ENCODE results near the gene ACBD7.
A peak's percentile ranks its signal among the peaks of the same experiment; 100 is the strongest.

ACBD7 gene

DNA sequence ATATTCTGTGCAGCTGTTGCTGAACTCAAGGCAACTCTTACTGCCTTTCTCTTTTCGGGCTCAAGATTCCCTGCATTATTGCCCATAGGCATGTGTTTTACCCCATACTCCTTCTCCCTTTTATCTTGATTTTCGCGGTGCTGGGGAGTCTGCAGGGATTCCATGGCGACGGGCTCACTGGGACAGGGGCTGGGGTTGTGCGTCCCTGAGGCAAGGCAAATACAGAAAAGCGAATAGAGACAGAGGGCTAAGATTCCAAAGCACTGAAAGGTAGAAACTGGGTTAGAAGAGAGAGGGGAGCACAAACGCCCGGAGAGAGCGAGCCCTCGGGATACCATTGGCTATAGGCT lies 8.1 kb upstream of the ACBD7 start:
- Histone ChIP-seq H3K27ac (ENCODE audit: low read depth, low read length) (peak overlapping the region; percentile 94), H3K36me3 (ENCODE audit: control insufficient read depth in 5 of 5, insufficient read depth in 5 of 5, low read length in 5 of 5) (peaks cover 0 to 4% (median 3%) of the 10 kb centered on the region in 5 donors), H3K9ac (ENCODE audit: low read length in 5 of 5) (peak overlapping the region in 4 of 5 donors; percentile 85 to 94 (median 93)), H3K4me1 (ENCODE audit: control insufficient read depth in 5 of 5, insufficient read depth in 5 of 5, low read length in 5 of 5) (peaks cover 0 to 35% (median 28%) of the 10 kb centered on the region in 5 donors), H3K9me3 (ENCODE audit: control insufficient read depth in 5 of 5, low read length in 5 of 5) (no peaks in the 10 kb centered on the region), H3K4me3 (ENCODE audit: low read depth in 1 of 5, low read length in 5 of 5) (peak overlapping the region; percentile 85 to 93 (median 89)), H3K27me3 (ENCODE audit: control insufficient read depth in 5 of 5, insufficient read depth in 4 of 5, low read length in 5 of 5) (no peaks in the 10 kb centered on the region)

DNA sequence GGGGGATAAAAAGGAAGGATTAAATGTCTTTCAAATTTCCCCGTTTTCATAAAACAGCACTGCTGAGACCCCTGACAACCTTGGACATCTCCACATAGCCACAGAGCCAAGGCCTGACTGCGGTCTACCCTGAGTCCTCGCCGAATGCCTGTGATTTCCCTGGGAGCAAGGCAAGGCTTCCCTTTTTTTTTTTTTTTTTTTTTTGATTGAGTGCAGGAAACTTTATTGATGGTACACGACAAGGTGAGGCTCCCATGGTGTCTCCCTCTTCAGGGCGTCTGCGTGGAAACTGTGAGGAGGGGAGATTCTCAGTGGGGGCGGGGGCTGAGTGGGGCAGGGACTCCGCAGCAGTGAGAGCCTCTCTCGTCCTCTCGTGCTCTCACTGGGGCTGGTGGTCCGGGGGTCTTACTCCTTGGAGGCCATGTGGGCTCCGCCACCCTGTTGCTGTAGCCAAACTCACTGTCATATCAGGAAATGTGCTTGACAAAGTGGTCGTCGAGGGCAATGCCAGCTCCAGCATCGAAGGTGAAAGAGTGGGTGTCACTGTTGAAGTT lies 4.4 kb upstream of the ACBD7 start:
- Histone ChIP-seq H3K9ac (ENCODE audit: low read length in 5 of 5) (no peak overlapping the region), H3K27me3 (ENCODE audit: control insufficient read depth in 5 of 5, insufficient read depth in 4 of 5, low read length in 5 of 5) (no peaks in the 10 kb centered on the region), H3K36me3 (ENCODE audit: control insufficient read depth in 5 of 5, insufficient read depth in 5 of 5, low read length in 5 of 5) (no peaks in the 10 kb centered on the region), H3K4me1 (ENCODE audit: control insufficient read depth in 5 of 5, insufficient read depth in 5 of 5, low read length in 5 of 5) (peaks cover 0 to 24% (median 23%) of the 10 kb centered on the region in 5 donors), H3K27ac (ENCODE audit: low read depth, low read length) (no peak overlapping the region), H3K4me3 (ENCODE audit: low read depth in 1 of 5, low read length in 5 of 5) (no peak overlapping the region), H3K9me3 (ENCODE audit: control insufficient read depth in 5 of 5, low read length in 5 of 5) (no peaks in the 10 kb centered on the region)

DNA sequence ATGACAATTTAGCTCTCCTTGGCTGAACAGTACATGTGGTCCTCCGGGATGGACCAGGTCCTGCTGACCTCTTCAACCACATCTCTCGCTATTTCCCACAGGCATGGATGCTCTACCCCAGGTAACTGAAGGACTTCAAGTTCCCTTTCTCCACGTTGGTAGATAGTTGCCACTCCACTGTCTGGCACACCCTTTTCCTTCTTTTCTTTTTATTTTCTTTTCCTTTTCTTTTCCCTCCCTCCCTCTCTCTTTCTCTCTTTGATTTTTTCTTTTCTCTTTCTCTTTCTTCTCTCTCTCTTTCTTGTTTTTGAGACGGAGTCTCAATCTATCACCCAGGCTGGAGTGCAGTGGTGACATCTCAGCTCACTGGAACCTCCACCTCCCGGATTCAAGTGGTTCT lies 2.8 kb upstream of the ACBD7 start:
- H3K27ac ChIP-seq (ENCODE audit: low read depth, low read length), result no peak overlapping the region
- H3K36me3 ChIP-seq (ENCODE audit: control insufficient read depth in 5 of 5, insufficient read depth in 5 of 5, low read length in 5 of 5), result no peaks in the 10 kb centered on the region
- H3K9ac ChIP-seq (ENCODE audit: low read length in 5 of 5), result no peak overlapping the region
- no peaks in the 10 kb centered on the region for H3K27me3 ChIP-seq (ENCODE audit: control insufficient read depth in 5 of 5, insufficient read depth in 4 of 5, low read length in 5 of 5)
- H3K9me3 ChIP-seq (ENCODE audit: control insufficient read depth in 5 of 5, low read length in 5 of 5), result no peaks in the 10 kb centered on the region
- H3K4me3 ChIP-seq (ENCODE audit: low read depth in 1 of 5, low read length in 5 of 5), result no peak overlapping the region
- peaks cover 0 to 15% (median 12%) of the 10 kb centered on the region in 5 donors for H3K4me1 ChIP-seq (ENCODE audit: control insufficient read depth in 5 of 5, insufficient read depth in 5 of 5, low read length in 5 of 5)

DNA sequence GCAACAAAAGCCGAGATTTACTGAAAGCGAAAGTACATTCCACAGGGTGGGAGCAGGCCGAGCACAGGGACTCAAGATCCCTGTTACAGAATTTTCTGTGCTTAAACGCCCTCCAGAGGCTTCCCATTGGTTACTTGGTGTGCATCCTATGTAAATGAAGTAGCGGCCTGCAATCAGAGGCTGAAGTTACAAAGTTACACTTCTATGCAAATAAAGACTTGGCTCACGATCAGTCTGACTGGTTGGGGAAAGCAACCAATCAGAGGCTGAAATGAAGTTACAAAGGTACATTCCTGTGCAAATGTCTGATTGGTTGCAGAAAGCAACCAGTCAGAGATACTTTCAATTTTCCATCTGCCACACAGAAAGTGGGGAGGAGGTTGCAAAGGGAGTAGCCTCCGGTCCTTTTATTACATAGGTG lies 4.1 kb downstream of the ACBD7 start:
- peak overlapping the region in 4 of 5 donors; percentile 28 to 72 (median 53) for H3K9ac ChIP-seq (ENCODE audit: low read length in 5 of 5)
- no peak overlapping the region for H3K27ac ChIP-seq (ENCODE audit: low read depth, low read length)

DNA sequence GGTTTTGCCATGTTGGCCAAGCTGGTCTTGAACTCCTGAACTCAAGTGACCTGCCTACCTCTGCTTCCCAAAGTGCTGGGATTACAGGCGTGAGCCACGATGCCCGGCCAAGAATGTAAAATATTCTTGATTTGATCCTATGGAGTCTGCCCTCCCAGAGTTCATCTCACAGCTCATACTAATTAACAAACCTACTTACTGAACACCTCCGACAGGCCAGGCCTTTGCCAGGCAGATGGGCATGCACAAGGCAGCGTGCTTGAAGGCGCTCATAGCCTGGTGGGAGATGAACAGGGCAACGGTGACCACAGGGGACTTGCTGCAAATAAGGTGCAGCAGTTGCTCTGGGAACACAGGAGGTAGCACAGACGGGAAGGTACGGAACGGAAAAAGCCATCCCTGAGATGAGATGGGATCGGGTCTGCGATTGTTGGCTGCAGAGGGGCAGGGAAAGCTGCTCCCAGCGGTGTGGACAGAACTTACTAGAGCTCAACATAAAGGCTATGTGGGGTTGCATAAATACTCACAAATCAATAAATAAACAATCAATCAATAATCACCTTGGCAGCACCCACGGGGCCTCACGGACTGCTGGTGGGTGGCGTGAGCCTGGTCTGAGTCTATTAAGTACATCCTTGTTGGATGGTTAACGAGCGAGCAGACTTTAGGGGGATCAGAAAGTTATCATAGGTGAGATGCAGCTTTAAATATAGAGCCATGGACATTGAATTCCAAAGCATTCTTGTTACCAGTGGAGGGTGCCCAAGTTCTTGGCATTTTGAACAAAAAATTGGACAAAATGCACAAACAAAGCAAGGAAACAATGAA lies 4.7 kb downstream of the ACBD7 start:
- no peaks in the 10 kb centered on the region for H3K27me3 ChIP-seq (ENCODE audit: control insufficient read depth in 5 of 5, insufficient read depth in 4 of 5, low read length in 5 of 5)
- H3K27ac ChIP-seq (ENCODE audit: low read depth, low read length), result no peak overlapping the region
- peaks cover 2 to 25% (median 18%) of the 10 kb centered on the region in 5 donors for H3K4me1 ChIP-seq (ENCODE audit: control insufficient read depth in 5 of 5, insufficient read depth in 5 of 5, low read length in 5 of 5)
- H3K4me3 ChIP-seq (ENCODE audit: low read depth in 1 of 5, low read length in 5 of 5), result peak overlapping the region; percentile 47 to 81 (median 58)
- no peaks in the 10 kb centered on the region for H3K36me3 ChIP-seq (ENCODE audit: control insufficient read depth in 5 of 5, insufficient read depth in 5 of 5, low read length in 5 of 5)
- H3K9me3 ChIP-seq (ENCODE audit: control insufficient read depth in 5 of 5, low read length in 5 of 5), result no peaks in the 10 kb centered on the region
- peak overlapping the region in 4 of 5 donors; percentile 28 to 72 (median 53) for H3K9ac ChIP-seq (ENCODE audit: low read length in 5 of 5)

More for the DNA sequence above, 4.1 kb downstream of the ACBD7 start:
- peak overlapping the region; percentile 47 to 81 (median 58) for H3K4me3 ChIP-seq (ENCODE audit: low read depth in 1 of 5, low read length in 5 of 5)
- peaks cover 2 to 26% (median 18%) of the 10 kb centered on the region in 5 donors for H3K4me1 ChIP-seq (ENCODE audit: control insufficient read depth in 5 of 5, insufficient read depth in 5 of 5, low read length in 5 of 5)
- no peaks in the 10 kb centered on the region for H3K36me3 ChIP-seq (ENCODE audit: control insufficient read depth in 5 of 5, insufficient read depth in 5 of 5, low read length in 5 of 5)
- H3K27me3 ChIP-seq (ENCODE audit: control insufficient read depth in 5 of 5, insufficient read depth in 4 of 5, low read length in 5 of 5), result no peaks in the 10 kb centered on the region
- no peaks in the 10 kb centered on the region for H3K9me3 ChIP-seq (ENCODE audit: control insufficient read depth in 5 of 5, low read length in 5 of 5)

DNA sequence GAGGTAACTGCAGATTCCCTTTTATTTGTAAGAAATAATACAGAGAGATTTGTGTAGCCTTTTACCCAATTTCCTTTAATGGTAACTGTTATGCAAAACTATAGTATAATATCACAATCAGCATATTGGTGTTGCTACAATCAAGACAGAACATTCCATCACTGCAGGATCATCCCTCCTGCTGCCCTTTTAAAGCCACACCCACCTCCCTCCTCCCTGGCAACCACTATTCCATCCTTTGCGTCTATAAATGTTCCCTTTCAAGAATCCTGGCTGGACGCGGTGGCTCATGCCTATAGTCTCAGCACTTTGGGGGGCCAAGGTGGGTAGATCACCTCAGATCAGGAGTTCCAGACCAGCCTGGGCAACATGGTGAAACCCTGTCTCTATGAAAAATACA lies 13.2 kb downstream of the ACBD7 start:
- Histone ChIP-seq H3K27ac (ENCODE audit: low read depth, low read length) (no peak overlapping the region), H3K4me1 (ENCODE audit: control insufficient read depth in 5 of 5, insufficient read depth in 5 of 5, low read length in 5 of 5) (no peaks in the 10 kb centered on the region), H3K9me3 (ENCODE audit: control insufficient read depth in 5 of 5, low read length in 5 of 5) (no peaks in the 10 kb centered on the region), H3K36me3 (ENCODE audit: control insufficient read depth in 5 of 5, insufficient read depth in 5 of 5, low read length in 5 of 5) (no peaks in the 10 kb centered on the region), H3K27me3 (ENCODE audit: control insufficient read depth in 5 of 5, insufficient read depth in 4 of 5, low read length in 5 of 5) (no peaks in the 10 kb centered on the region), H3K4me3 (ENCODE audit: low read depth in 1 of 5, low read length in 5 of 5) (no peak overlapping the region), H3K9ac (ENCODE audit: low read length in 5 of 5) (no peak overlapping the region)

DNA sequence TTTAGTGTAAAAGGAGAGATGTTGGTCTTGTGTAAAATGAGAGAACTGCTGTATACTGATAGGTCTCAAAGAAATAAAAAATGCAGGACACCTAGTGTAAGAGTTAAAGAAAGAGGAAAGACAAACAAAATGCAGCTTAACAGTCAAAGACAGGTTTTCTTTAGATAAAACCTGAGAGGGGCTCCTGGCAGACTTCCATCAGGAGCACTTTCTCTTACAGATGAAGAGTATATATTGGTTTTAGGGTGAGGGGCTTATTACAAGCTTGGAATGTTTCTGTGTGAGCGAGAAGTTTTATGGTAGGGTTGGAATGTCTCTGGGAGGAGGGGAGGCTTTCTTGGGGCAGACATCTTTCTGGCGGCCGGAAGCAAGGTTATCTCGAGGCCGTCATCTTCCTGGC lies 16.2 kb downstream of the ACBD7 start:
- Histone ChIP-seq H3K36me3 (ENCODE audit: control insufficient read depth in 5 of 5, insufficient read depth in 5 of 5, low read length in 5 of 5) (no peaks in the 10 kb centered on the region), H3K27me3 (ENCODE audit: control insufficient read depth in 5 of 5, insufficient read depth in 4 of 5, low read length in 5 of 5) (no peaks in the 10 kb centered on the region), H3K4me3 (ENCODE audit: low read depth in 1 of 5, low read length in 5 of 5) (no peak overlapping the region), H3K27ac (ENCODE audit: low read depth, low read length) (no peak overlapping the region), H3K4me1 (ENCODE audit: control insufficient read depth in 5 of 5, insufficient read depth in 5 of 5, low read length in 5 of 5) (no peaks in the 10 kb centered on the region), H3K9ac (ENCODE audit: low read length in 5 of 5) (no peak overlapping the region), H3K9me3 (ENCODE audit: control insufficient read depth in 5 of 5, low read length in 5 of 5) (no peaks in the 10 kb centered on the region)

DNA sequence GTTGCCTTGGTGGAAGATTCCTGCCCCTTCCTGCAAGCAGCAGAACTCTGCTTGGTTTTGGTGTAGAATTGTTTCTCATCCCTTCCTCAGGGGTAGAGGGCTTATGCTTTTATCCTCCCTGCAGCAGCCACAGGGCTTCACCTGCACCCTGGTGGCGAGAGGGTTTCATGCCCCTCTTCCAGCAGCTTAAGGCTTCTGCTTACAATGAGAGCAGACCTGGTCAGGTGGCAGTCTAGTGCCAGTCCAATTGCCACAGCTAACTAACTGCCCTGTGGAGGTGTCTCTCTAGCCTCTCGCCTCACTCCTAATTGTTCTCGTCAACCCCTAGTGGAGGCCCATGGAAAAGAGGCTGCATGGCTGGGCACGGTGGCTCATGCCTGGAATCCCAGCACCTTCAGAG lies 19.3 kb downstream of the ACBD7 start:
- no peak overlapping the region for H3K4me3 ChIP-seq (ENCODE audit: low read depth in 1 of 5, low read length in 5 of 5)
- H3K9me3 ChIP-seq (ENCODE audit: control insufficient read depth in 5 of 5, low read length in 5 of 5), result peaks cover 2 to 9% (median 6%) of the 10 kb centered on the region in 5 donors
- H3K36me3 ChIP-seq (ENCODE audit: control insufficient read depth in 5 of 5, insufficient read depth in 5 of 5, low read length in 5 of 5), result no peaks in the 10 kb centered on the region
- no peaks in the 10 kb centered on the region for H3K27me3 ChIP-seq (ENCODE audit: control insufficient read depth in 5 of 5, insufficient read depth in 4 of 5, low read length in 5 of 5)
- H3K9ac ChIP-seq (ENCODE audit: low read length in 5 of 5), result no peak overlapping the region
- H3K27ac ChIP-seq (ENCODE audit: low read depth, low read length), result no peak overlapping the region
- no peaks in the 10 kb centered on the region for H3K4me1 ChIP-seq (ENCODE audit: control insufficient read depth in 5 of 5, insufficient read depth in 5 of 5, low read length in 5 of 5)

DNA sequence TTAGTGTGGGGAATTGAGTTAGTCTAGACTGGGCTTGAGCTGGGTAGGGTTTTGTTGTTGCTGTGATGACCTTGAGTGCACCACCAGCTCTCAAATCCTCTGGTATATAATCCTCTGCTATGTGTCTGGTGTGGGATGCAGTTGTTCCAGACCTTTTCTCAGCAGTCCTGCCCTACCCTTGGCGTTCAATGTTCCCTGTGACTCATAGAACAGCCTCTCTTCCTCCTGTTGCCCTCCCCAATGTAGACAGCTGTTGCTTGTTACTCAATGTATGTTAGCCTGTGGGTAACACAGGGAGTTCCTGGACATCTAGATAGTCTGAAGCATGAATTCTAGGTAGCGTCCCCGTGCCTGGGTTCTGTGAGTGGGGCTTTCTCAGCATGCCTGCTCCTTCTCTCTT lies 19.8 kb downstream of the ACBD7 start:
- H3K4me1 ChIP-seq (ENCODE audit: control insufficient read depth in 5 of 5, insufficient read depth in 5 of 5, low read length in 5 of 5), result no peaks in the 10 kb centered on the region
- peaks cover 2 to 9% (median 6%) of the 10 kb centered on the region in 5 donors for H3K9me3 ChIP-seq (ENCODE audit: control insufficient read depth in 5 of 5, low read length in 5 of 5)
- H3K4me3 ChIP-seq (ENCODE audit: low read depth in 1 of 5, low read length in 5 of 5), result no peak overlapping the region
- H3K36me3 ChIP-seq (ENCODE audit: control insufficient read depth in 5 of 5, insufficient read depth in 5 of 5, low read length in 5 of 5), result no peaks in the 10 kb centered on the region
- no peaks in the 10 kb centered on the region for H3K27me3 ChIP-seq (ENCODE audit: control insufficient read depth in 5 of 5, insufficient read depth in 4 of 5, low read length in 5 of 5)
- H3K9ac ChIP-seq (ENCODE audit: low read length in 5 of 5), result no peak overlapping the region
- no peak overlapping the region for H3K27ac ChIP-seq (ENCODE audit: low read depth, low read length)

DNA sequence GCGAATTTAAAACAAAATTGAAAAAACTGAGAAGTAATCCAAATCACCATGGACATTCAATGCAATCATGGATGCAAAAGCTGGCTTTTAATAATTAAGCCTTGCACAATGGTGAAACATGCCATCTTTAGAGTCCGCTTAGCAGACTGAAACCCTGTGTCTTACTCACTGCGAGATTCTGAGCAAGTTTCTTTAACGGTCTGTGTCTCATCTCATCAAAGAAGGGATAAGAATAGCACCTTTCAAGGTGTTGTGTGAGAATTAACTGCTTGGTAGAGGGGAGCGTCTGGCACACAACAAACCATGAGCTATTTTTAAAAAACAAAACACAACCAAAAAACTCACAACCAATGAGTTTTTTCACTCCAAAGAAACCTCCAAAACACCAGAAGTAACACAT lies 21.4 kb downstream of the ACBD7 start:
- Histone ChIP-seq H3K4me1 (ENCODE audit: control insufficient read depth in 5 of 5, insufficient read depth in 5 of 5, low read length in 5 of 5) (no peaks in the 10 kb centered on the region), H3K4me3 (ENCODE audit: low read depth in 1 of 5, low read length in 5 of 5) (no peak overlapping the region), H3K27me3 (ENCODE audit: control insufficient read depth in 5 of 5, insufficient read depth in 4 of 5, low read length in 5 of 5) (no peaks in the 10 kb centered on the region)

More for the DNA sequence above, 21.4 kb downstream of the ACBD7 start:
- Histone ChIP-seq H3K9me3 (ENCODE audit: control insufficient read depth in 5 of 5, low read length in 5 of 5) (peaks cover 2 to 9% (median 6%) of the 10 kb centered on the region in 5 donors), H3K9ac (ENCODE audit: low read length in 5 of 5) (no peak overlapping the region), H3K36me3 (ENCODE audit: control insufficient read depth in 5 of 5, insufficient read depth in 5 of 5, low read length in 5 of 5) (no peaks in the 10 kb centered on the region), H3K27ac (ENCODE audit: low read depth, low read length) (no peak overlapping the region)

Measured in subcutaneous abdominal adipose tissue (tissue), 5 donors.